Measurements from ENCODE around the gene MAJIN.
A peak's percentile ranks its signal among the peaks of the same experiment; 100 is the strongest.

Gene MAJIN

GRCh38 chr11:64928957-64929356 lies 43.0 kb downstream of the MAJIN start:
- no peak for TF ChIP-seq CEBPB (IDR thresholded peaks at IDR 0.05)
- no peak for TF ChIP-seq TCF12 (IDR thresholded peaks at IDR 0.05; ENCODE audit: low read depth)
- TF ChIP-seq REST (IDR thresholded peaks at IDR 0.05; ENCODE audit: low read depth): no peak
- no peak for TF ChIP-seq CREB1 (IDR thresholded peaks at IDR 0.05; ENCODE audit: low read depth)
- TF ChIP-seq FOXM1 (IDR thresholded peaks at IDR 0.05; ENCODE audit: borderline replicate concordance, low read depth): no peak
- TF ChIP-seq NFIC (IDR thresholded peaks at IDR 0.05): no peak
- TF ChIP-seq ZBTB7A (IDR thresholded peaks at IDR 0.05; ENCODE audit: low read depth): no peak
- TF ChIP-seq TEAD4 (IDR thresholded peaks at IDR 0.05): no peak
- no peak for TF ChIP-seq TAF1 (IDR thresholded peaks at IDR 0.05; ENCODE audit: low read depth)
- TF ChIP-seq MAX (IDR thresholded peaks at IDR 0.05): no peak
- TF ChIP-seq USF1 (IDR thresholded peaks at IDR 0.05): no peak

GRCh38 chr11:64926689-64927088 lies 45.2 kb downstream of the MAJIN start:
- TF ChIP-seq EGR1 (IDR thresholded peaks at IDR 0.05) (no peak), TAF1 (IDR thresholded peaks at IDR 0.05; ENCODE audit: low read depth) (no peak), FOXM1 (IDR thresholded peaks at IDR 0.05; ENCODE audit: borderline replicate concordance, low read depth) (no peak), CEBPB (IDR thresholded peaks at IDR 0.05) (no peak), RAD21 (IDR thresholded peaks at IDR 0.05; ENCODE audit: low read depth) (no peak), NFIC (IDR thresholded peaks at IDR 0.05) (no peak), USF1 (IDR thresholded peaks at IDR 0.05) (no peak), REST (IDR thresholded peaks at IDR 0.05; ENCODE audit: low read depth) (no peak), TCF12 (IDR thresholded peaks at IDR 0.05; ENCODE audit: low read depth) (no peak), YY1 (IDR thresholded peaks at IDR 0.05; ENCODE audit: low read depth) (no peak), TEAD4 (IDR thresholded peaks at IDR 0.05) (no peak), CREB1 (IDR thresholded peaks at IDR 0.05; ENCODE audit: low read depth) (no peak), MAX (IDR thresholded peaks at IDR 0.05) (no peak), ZBTB7A (IDR thresholded peaks at IDR 0.05; ENCODE audit: low read depth) (no peak), EP300 (IDR thresholded peaks at IDR 0.05; ENCODE audit: borderline replicate concordance) (no peak)

- TF ChIP-seq ZBTB7A (IDR thresholded peaks at IDR 0.05; ENCODE audit: low read depth) (no peak), EP300 (IDR thresholded peaks at IDR 0.05; ENCODE audit: borderline replicate concordance) (no peak), RAD21 (IDR thresholded peaks at IDR 0.05; ENCODE audit: low read depth) (no peak), CREB1 (IDR thresholded peaks at IDR 0.05; ENCODE audit: low read depth) (no peak), EGR1 (IDR thresholded peaks at IDR 0.05) (no peak), CEBPB (IDR thresholded peaks at IDR 0.05) (no peak), FOXM1 (IDR thresholded peaks at IDR 0.05; ENCODE audit: borderline replicate concordance, low read depth) (no peak), NFIC (IDR thresholded peaks at IDR 0.05) (no peak), YY1 (IDR thresholded peaks at IDR 0.05; ENCODE audit: low read depth) (no peak), MAX (IDR thresholded peaks at IDR 0.05) (no peak), TEAD4 (IDR thresholded peaks at IDR 0.05) (no peak)
Observed at GRCh38 chr11:64925536-64926436, 46.1 kb downstream of the MAJIN start.

GRCh38 chr11:64924910-64925284 lies 47.0 kb downstream of the MAJIN start:
- TF ChIP-seq ZBTB7A (IDR thresholded peaks at IDR 0.05; ENCODE audit: low read depth) (peak; percentile 70), FOXM1 (IDR thresholded peaks at IDR 0.05; ENCODE audit: borderline replicate concordance, low read depth) (no peak), CREB1 (IDR thresholded peaks at IDR 0.05; ENCODE audit: low read depth) (no peak), TAF1 (IDR thresholded peaks at IDR 0.05; ENCODE audit: low read depth) (no peak), EP300 (IDR thresholded peaks at IDR 0.05; ENCODE audit: borderline replicate concordance) (no peak)

Data from Ishikawa (cell line).